ENCODE results near the gene GMCL2. TPM values are rescaled to one million over a fixed set of nuclear protein-coding genes. Genes with fewer than 3 reads are reported as not detected.

GMCL2 gene
- total and polyA plus RNA-seq, 9 of the 15 experiments (the other 6 are each of a cell fraction or from before 2014, with no cell fraction given), result 0.04 TPM; not detected in 8

DNA sequence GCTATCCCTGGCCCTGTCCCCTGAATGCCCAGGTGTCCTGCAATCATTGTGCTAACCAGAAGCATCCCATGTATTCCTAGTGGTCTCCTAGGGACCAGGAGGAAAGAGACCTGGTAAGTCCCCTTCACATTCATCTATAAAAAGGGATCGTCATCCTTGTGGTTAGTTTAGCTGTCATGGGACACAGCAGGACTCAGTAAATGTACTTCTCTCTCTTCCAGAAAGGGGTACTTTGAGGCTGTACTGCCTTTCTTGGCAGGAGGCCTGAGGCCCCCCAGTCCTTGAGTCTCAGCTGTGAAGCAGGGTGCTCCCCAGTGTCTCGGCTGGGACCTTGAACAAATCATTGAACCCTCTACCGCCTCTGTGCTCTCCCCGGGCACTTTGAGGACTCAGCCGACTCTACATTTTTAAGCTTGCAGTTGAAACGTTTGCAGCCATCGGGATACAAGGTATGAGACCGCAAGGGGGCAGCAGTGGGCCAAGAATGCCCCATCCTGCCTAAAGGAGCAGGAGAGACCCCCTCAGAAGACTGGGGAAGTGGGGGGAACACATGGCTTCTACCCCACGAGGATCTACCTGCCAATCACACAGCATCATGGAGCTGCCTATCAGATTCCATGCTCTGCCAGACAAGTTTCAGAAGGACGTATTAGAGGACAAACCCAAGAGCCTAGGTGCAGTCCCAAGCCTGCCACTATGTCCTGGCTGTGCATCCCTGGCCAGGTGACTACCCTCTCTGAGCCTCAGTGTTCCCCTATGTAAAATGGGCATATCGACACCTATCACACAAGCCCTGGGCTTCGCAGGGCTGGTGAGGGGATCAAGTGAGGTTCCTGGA is 47.8 kb upstream of the GMCL2 start (continued):
- TF ChIP-seq SIN3A (IDR thresholded peaks at IDR 0.05; ENCODE audit: borderline replicate concordance in 2 of 2, control insufficient read depth in 1 of 2, low read depth in 2 of 2, low read length in 2 of 2) (no peak; a peak in 1 of 4 replicates), TEAD2 (tag; IDR thresholded peaks at IDR 0.05) (no peak), CBX2 (IDR thresholded peaks at IDR 0.05; ENCODE audit: insufficient read depth, low read length, poor library complexity, severe bottlenecking) (no peak), ZFP36 (IDR thresholded peaks at IDR 0.05; ENCODE audit: low read depth, low read length, partially characterized antibody) (peak; percentile 89), RAD21 (CRISPR knock-in tag; conservative IDR thresholded peaks at IDR 0.05 in 1 of 2, IDR thresholded peaks at IDR 0.05 in 1 of 2) (peak; percentile 68 to 74), CBX1 (IDR thresholded peaks at IDR 0.05; ENCODE audit: low read depth) (peak; percentile 87; the same call in 1 of the 2 replicates), CC2D1A (IDR thresholded peaks at IDR 0.05) (0 out of 2 replicates have a peak, but pooled peaks have one; percentile 22), COPS2 (conservative IDR thresholded peaks at IDR 0.05) (no peak), RAD51 (IDR thresholded peaks at IDR 0.05; ENCODE audit: borderline replicate concordance, low read depth) (no peak), BRD9 (IDR thresholded peaks at IDR 0.05; ENCODE audit: low read depth, partially characterized antibody) (peak; percentile 38), CBX3 (IDR thresholded peaks at IDR 0.05; ENCODE audit: borderline replicate concordance in 1 of 2, low read length in 2 of 2) (peak in 1 of 2 experiments; percentile 43; a peak in 1 of 3 replicates)
- TF ChIP-seq, protein P1, sequence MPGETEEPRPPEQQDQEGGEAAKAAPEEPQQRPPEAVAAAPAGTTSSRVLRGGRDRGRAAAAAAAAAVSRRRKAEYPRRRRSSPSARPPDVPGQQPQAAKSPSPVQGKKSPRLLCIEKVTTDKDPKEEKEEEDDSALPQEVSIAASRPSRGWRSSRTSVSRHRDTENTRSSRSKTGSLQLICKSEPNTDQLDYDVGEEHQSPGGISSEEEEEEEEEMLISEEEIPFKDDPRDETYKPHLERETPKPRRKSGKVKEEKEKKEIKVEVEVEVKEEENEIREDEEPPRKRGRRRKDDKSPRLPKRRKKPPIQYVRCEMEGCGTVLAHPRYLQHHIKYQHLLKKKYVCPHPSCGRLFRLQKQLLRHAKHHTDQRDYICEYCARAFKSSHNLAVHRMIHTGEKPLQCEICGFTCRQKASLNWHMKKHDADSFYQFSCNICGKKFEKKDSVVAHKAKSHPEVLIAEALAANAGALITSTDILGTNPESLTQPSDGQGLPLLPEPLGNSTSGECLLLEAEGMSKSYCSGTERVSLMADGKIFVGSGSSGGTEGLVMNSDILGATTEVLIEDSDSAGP (CRISPR knock-in tag; IDR thresholded peaks at IDR 0.05), result 0 out of 2 replicates have a peak, but pooled peaks have one; percentile 21
- TF ChIP-seq, protein P2, sequence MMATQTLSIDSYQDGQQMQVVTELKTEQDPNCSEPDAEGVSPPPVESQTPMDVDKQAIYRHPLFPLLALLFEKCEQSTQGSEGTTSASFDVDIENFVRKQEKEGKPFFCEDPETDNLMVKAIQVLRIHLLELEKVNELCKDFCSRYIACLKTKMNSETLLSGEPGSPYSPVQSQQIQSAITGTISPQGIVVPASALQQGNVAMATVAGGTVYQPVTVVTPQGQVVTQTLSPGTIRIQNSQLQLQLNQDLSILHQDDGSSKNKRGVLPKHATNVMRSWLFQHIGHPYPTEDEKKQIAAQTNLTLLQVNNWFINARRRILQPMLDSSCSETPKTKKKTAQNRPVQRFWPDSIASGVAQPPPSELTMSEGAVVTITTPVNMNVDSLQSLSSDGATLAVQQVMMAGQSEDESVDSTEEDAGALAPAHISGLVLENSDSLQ (IDR thresholded peaks at IDR 0.05), result peak; percentile 46
- TF ChIP-seq, protein P3, sequence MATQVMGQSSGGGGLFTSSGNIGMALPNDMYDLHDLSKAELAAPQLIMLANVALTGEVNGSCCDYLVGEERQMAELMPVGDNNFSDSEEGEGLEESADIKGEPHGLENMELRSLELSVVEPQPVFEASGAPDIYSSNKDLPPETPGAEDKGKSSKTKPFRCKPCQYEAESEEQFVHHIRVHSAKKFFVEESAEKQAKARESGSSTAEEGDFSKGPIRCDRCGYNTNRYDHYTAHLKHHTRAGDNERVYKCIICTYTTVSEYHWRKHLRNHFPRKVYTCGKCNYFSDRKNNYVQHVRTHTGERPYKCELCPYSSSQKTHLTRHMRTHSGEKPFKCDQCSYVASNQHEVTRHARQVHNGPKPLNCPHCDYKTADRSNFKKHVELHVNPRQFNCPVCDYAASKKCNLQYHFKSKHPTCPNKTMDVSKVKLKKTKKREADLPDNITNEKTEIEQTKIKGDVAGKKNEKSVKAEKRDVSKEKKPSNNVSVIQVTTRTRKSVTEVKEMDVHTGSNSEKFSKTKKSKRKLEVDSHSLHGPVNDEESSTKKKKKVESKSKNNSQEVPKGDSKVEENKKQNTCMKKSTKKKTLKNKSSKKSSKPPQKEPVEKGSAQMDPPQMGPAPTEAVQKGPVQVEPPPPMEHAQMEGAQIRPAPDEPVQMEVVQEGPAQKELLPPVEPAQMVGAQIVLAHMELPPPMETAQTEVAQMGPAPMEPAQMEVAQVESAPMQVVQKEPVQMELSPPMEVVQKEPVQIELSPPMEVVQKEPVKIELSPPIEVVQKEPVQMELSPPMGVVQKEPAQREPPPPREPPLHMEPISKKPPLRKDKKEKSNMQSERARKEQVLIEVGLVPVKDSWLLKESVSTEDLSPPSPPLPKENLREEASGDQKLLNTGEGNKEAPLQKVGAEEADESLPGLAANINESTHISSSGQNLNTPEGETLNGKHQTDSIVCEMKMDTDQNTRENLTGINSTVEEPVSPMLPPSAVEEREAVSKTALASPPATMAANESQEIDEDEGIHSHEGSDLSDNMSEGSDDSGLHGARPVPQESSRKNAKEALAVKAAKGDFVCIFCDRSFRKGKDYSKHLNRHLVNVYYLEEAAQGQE (IDR thresholded peaks at IDR 0.05; ENCODE audit: borderline replicate concordance), result peak; percentile 50; the same call in 1 of the 2 replicates
- TF ChIP-seq, protein P3 (CRISPR knock-in tag; IDR thresholded peaks at IDR 0.05; ENCODE audit: low read depth), result no peak

All from K562 (cell line).